Tibial artery (tissue), 4 donors: Measurements from ENCODE around the gene GAS5.
"Not testable (repeated sequence)": the region's sequence is repeated elsewhere in the genome, so short reads cannot be mapped to it uniquely, and the experiment has no call there.

Experiments used
- DNase-seq, 2 donors: peaks; one replicate each; pipeline ENCODE4 v3.0.0-alpha.2; 2019
- H3K27ac ChIP-seq, 2 donors: fragments of 200-600 bp; sonication (generic) in 1 of 2; 1 replicate in 1 of 2; 2 replicates in 1 of 2; pipeline ENCODE4 v1.5.1; 2018 to 2019; ENCODE audit warnings: mild to moderate bottlenecking in 1 of 2
- H3K27me3 ChIP-seq, 2 donors: fragments of 200-600 bp; sonication (generic) in 1 of 2; one replicate each; pipeline versions ENCODE4 v1.5.1 to v1.6.0; 2016 to 2019
- H3K36me3 ChIP-seq, 3 donors: fragments of 200-600 bp; sonication (generic) in 2 of 3; one replicate each; pipeline ENCODE4 v1.5.1; 2016 to 2019; ENCODE audit warnings: mild to moderate bottlenecking in 2 of 3
- H3K4me1 ChIP-seq, 4 donors: fragments of 200-600 bp; sonication (generic) in 2 of 4; 1 replicate in 3 of 4; 2 replicates in 1 of 4; pipeline ENCODE4 v1.5.1; 2016 to 2019
- H3K4me3 ChIP-seq, 2 donors: fragments of 200-600 bp; sonication (generic) in 1 of 2; 1 replicate in 1 of 2; 2 replicates in 1 of 2; pipeline ENCODE4 v1.5.1; 2018 to 2019; ENCODE audit warnings: mild to moderate bottlenecking in 2 of 2
- H3K9me3 ChIP-seq, 3 donors: fragments of 200-600 bp; sonication (generic) in 1 of 3; one replicate each; pipeline ENCODE4 v1.5.1; 2016 to 2019
- CTCF ChIP-seq, 2 experiments: fragments of 200-600 bp in 1 of 2; fragments of 450-650 bp in 1 of 2; IDR thresholded peaks; one replicate each; pipeline ENCODE4 v1.5.1; 2017 to 2019; ENCODE audit warnings: antibody characterized with exemption in 2 of 2, mild to moderate bottlenecking in 1 of 2, moderate library complexity in 1 of 2
- intact Hi-C: fragments of 100-400 bp; cut with DNase I; formaldehyde crosslinking; loops from one replicate; pipeline ENCODE4 v1.15.0; 2023; ENCODE audit warnings: low total_unique reads

Gene GAS5

GRCh38 chr1:173861731-173862145 is 6.1 kb downstream of the GAS5 start:
- Histone ChIP-seq H3K4me1 (peaks cover 0 to 11% (median 4%) of the 10 kb centered on the region in 4 donors), H3K9me3 (no peaks in the 10 kb centered on the region), H3K27ac (no peak overlapping the region), H3K4me3 (no peak overlapping the region), H3K27me3 (no peaks in the 10 kb centered on the region), H3K36me3 (peaks cover 44 to 82% (median 80%) of the 10 kb centered on the region in 3 donors)
- intact Hi-C loops = loop anchor here (10.0 kb wide), 1 partner anchor 163 kb away; the partner anchor contains the start of gene RC3H1
- no peak for DNase-seq
- no peak for TF ChIP-seq CTCF (IDR thresholded peaks at IDR 0.05)

GRCh38 chr1:173860065-173860464 is 7.7 kb downstream of the GAS5 start:
- Histone ChIP-seq H3K36me3 (peaks cover 51 to 83% (median 73%) of the 10 kb centered on the region in 3 donors), H3K4me1 (peaks cover 0 to 3% (median 0%) of the 10 kb centered on the region in 4 donors), H3K9me3 (no peaks in the 10 kb centered on the region), H3K27me3 (no peaks in the 10 kb centered on the region), H3K27ac (no peak overlapping the region), H3K4me3 (no peak overlapping the region)
- intact Hi-C loops = loop anchor here (10.0 kb wide), 1 partner anchor 165 kb away; the partner anchor contains the start of gene RC3H1
- TF ChIP-seq CTCF (IDR thresholded peaks at IDR 0.05) = no peak
- no peak for DNase-seq

- H3K27ac ChIP-seq, H3K27me3 ChIP-seq, H3K9me3 ChIP-seq, DNase-seq, intact Hi-C loops, H3K4me1 ChIP-seq, H3K4me3 ChIP-seq: not testable (repeated sequence)
- peaks cover 46 to 82% (median 67%) of the 10 kb centered on the region in 3 donors for H3K36me3 ChIP-seq
These were observed 8.2 kb downstream of the GAS5 start for GRCh38 chr1:173859547-173859946.

- Histone ChIP-seq H3K4me3 (no peak overlapping the region), H3K9me3 (no peaks in the 10 kb centered on the region), H3K27ac (no peak overlapping the region), H3K36me3 (peaks cover 45 to 82% (median 63%) of the 10 kb centered on the region in 3 donors), H3K27me3 (no peaks in the 10 kb centered on the region), H3K4me1 (no peaks in the 10 kb centered on the region)
- intact Hi-C loops = no loop called here
- no peak for TF ChIP-seq CTCF (IDR thresholded peaks at IDR 0.05)
- no peak for DNase-seq
These were observed 10.3 kb downstream of the GAS5 start for GRCh38 chr1:173857363-173857917.

GRCh38 chr1:173856903-173857302 is 10.9 kb downstream of the GAS5 start:
- no peak for TF ChIP-seq CTCF (IDR thresholded peaks at IDR 0.05)
- H3K36me3 ChIP-seq = peaks cover 45 to 82% (median 58%) of the 10 kb centered on the region in 3 donors
- no peaks in the 10 kb centered on the region for H3K9me3 ChIP-seq
- no peak for DNase-seq
- no peaks in the 10 kb centered on the region for H3K4me1 ChIP-seq
- intact Hi-C loops = no loop called here
- no peak overlapping the region for H3K27ac ChIP-seq
- no peak overlapping the region for H3K4me3 ChIP-seq
- no peaks in the 10 kb centered on the region for H3K27me3 ChIP-seq

GRCh38 chr1:173856014-173856413 is 11.8 kb downstream of the GAS5 start:
- Histone ChIP-seq H3K9me3 (no peaks in the 10 kb centered on the region), H3K27me3 (no peaks in the 10 kb centered on the region), H3K36me3 (peaks cover 54 to 82% (median 57%) of the 10 kb centered on the region in 3 donors), H3K27ac (no peak overlapping the region), H3K4me3 (no peak overlapping the region), H3K4me1 (no peaks in the 10 kb centered on the region)
- intact Hi-C loops = no loop called here
- TF ChIP-seq CTCF (IDR thresholded peaks at IDR 0.05) = no peak
- no peak for DNase-seq
